Ectodermal cell (in vitro differentiated cells): ENCODE data around the gene ZNF91.
"Not testable (repeated sequence)": the region's sequence is repeated elsewhere in the genome, so short reads cannot be mapped to it uniquely, and the experiment has no call there.

ENCODE experiments used
- H3K27ac ChIP-seq: 2 replicates; pipeline ENCODE4 v1.7.0; 2013; ENCODE audit warnings: mild to moderate bottlenecking, low read depth, low read length; ENCODE audit not compliant: insufficient read depth, poor library complexity, severe bottlenecking
- H3K27me3 ChIP-seq: 2 replicates; pipeline ENCODE4 v1.7.0; 2013; ENCODE audit warnings: mild to moderate bottlenecking, low read length; ENCODE audit not compliant: insufficient read depth, control insufficient read depth, poor library complexity, severe bottlenecking
- H3K36me3 ChIP-seq: one replicate; pipeline ENCODE4 v1.7.0; 2013; ENCODE audit warnings: low read length; ENCODE audit not compliant: control insufficient read depth, insufficient read depth
- H3K4me1 ChIP-seq: one replicate; pipeline ENCODE4 v1.7.0; 2013; ENCODE audit warnings: low read length; ENCODE audit not compliant: control insufficient read depth, insufficient read depth
- H3K4me3 ChIP-seq: 2 replicates; pipeline ENCODE4 v1.7.0; 2013; ENCODE audit warnings: low read depth, low read length, control low read depth; ENCODE audit not compliant: insufficient read depth
- H3K9me3 ChIP-seq: 2 replicates; pipeline ENCODE4 v1.7.0; 2013; ENCODE audit warnings: mild to moderate bottlenecking, low read length, moderate library complexity; ENCODE audit not compliant: control insufficient read depth
- WGBS, 2 experiments: methylation state at CpG; one replicate each; pipeline ENCODE4 v1.1.7; 2013; ENCODE audit warnings: missing lambda C conversion rate in 2 of 2; 5-methylcytosine and 5-hydroxymethylcytosine counted together

ZNF91 gene

DNA sequence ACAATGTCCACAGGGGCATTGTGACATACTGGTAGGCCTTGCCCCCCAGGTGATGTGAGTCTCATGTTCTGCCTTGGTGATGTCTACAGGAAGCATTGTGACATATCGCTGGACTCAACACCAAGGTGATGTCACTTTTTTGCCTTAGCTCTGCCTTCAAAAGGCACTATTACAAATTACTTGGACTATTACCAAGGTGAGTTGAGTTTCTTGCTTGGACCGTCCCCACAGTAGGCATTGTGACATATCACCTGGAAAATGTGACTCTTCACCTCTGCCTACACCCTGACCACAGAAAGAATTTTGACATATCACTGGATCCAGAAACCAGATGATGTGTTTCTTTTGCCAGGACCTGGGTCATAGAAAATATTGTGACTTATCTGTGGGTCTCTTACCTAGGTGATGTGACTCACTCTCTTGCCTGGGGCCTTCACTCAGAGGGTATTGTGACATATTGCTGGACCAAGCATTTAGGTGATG, 84.5 kb downstream of the ZNF91 start:
- 90% methylated on average over 2 of the region's 2 CpGs for WGBS, 2 experiments
- H3K36me3 ChIP-seq: no peaks in the 10 kb centered on the region
- H3K27ac ChIP-seq: no peak overlapping the region
- peaks cover 3% of the 10 kb centered on the region for H3K9me3 ChIP-seq
- H3K4me3 ChIP-seq: no peak overlapping the region
- H3K4me1 ChIP-seq: no peaks in the 10 kb centered on the region
- H3K27me3 ChIP-seq: no peaks in the 10 kb centered on the region

DNA sequence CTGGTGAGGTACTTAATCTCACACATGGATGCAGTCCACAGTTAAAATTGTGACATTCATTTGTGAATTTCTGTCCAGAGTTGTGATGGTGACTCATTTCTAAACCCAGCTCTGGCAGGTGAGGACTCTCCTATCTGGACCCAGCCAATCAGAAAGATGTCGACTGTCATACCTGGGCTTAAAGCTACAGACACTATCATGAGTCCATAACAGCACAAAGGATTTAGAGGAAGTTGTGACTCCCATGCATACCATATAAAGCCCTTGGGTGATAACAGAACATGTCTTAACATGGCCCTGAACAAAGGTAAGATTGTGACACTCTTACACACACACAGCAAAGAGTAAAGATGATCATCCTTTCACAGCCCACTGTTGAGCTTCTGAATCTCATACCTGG, 85.3 kb downstream of the ZNF91 start:
- no peak overlapping the region for H3K4me3 ChIP-seq
- 77 to 88% methylated on average over 1 of the region's 1 CpG for WGBS, 2 experiments
- H3K27me3 ChIP-seq: no peaks in the 10 kb centered on the region
- peaks cover 3% of the 10 kb centered on the region for H3K9me3 ChIP-seq
- no peaks in the 10 kb centered on the region for H3K4me1 ChIP-seq
- no peak overlapping the region for H3K27ac ChIP-seq
- no peaks in the 10 kb centered on the region for H3K36me3 ChIP-seq

DNA sequence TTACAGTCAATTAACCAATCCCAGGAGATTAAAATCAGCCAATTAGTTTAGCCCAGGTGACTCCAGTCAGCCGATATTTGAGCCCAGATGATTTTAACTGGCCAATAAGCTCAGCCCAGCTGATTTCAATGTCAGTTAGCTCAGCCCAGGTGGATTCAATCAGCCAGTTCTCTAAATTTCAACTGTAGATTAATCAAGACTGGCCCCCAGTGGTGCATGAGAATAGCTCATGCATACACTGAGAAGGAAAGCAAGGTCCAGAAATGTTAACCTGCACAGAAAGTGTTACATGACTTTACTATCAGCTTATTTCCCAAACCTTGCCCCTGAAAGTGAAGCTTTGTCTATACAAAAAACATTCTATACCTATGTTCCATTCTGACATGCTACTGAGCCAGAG, 89.7 kb downstream of the ZNF91 start:
- no peak overlapping the region for H3K4me3 ChIP-seq
- no peaks in the 10 kb centered on the region for H3K36me3 ChIP-seq
- no peak overlapping the region for H3K27ac ChIP-seq
- no peaks in the 10 kb centered on the region for H3K4me1 ChIP-seq
- H3K27me3 ChIP-seq: no peaks in the 10 kb centered on the region
- WGBS, 2 experiments: 73 to 81% methylated on average over 1 of the region's 1 CpG
- peaks cover 3% of the 10 kb centered on the region for H3K9me3 ChIP-seq

DNA sequence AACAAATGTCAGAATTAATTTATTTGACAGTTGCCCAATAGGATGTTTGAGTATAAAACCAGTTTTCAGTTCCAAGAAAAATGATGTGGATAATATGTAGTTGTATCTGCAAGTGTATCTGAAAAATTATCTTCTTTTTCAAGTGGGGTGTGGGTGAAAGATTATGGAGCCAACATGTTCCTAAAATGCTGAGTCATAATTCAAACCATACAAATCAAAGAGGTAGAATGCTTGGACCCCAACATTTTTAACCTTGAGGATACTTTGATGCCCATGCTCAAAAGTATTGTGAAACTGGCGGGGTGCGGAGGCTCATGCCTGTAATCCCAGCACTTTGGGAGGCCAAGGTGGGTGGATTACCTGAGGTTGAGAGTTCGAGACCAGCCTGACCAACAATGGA, 91.0 kb downstream of the ZNF91 start:
- H3K27me3 ChIP-seq: no peaks in the 10 kb centered on the region
- H3K27ac ChIP-seq: no peak overlapping the region
- H3K4me3 ChIP-seq: no peak overlapping the region
- no peaks in the 10 kb centered on the region for H3K36me3 ChIP-seq
- 79 to 90% methylated on average over 3 of the region's 3 CpGs for WGBS, 2 experiments
- no peaks in the 10 kb centered on the region for H3K4me1 ChIP-seq
- peaks cover 3% of the 10 kb centered on the region for H3K9me3 ChIP-seq

GRCh38 chr19:23294141-23294540, 101.1 kb downstream of the ZNF91 start:
- Histone ChIP-seq H3K36me3 (no peaks in the 10 kb centered on the region), H3K4me1 (no peaks in the 10 kb centered on the region), H3K27me3 (no peaks in the 10 kb centered on the region), H3K27ac (no peak overlapping the region), H3K9me3 (peaks cover 5% of the 10 kb centered on the region), H3K4me3 (no peak overlapping the region)
- WGBS, 2 experiments: 73 to 79% methylated on average over 4 of the region's 4 CpGs

DNA sequence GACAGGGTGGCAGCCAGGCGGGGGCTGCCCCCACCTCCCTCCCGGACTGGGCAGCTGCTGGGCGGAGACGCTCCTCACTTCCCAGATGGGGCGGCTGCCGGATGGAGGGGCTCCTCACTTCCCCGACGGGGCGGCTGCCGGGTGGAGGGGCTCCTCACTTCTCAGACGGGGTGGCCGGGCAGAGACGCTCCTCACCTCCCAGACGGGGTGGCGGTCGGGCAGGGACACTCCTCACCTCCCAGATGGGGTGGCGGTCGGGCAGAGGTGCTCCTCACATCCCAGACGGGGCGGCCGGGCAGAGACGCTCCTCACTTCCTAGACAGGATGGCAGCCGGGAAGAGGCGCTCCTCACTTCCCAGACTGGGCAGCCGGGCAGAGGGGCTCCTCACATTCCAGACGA, 105.3 kb downstream of the ZNF91 start:
- not testable (repeated sequence) for H3K9me3 ChIP-seq, H3K4me1 ChIP-seq, H3K27ac ChIP-seq, H3K27me3 ChIP-seq, H3K4me3 ChIP-seq, H3K36me3 ChIP-seq
- 93 to 95% methylated on average over 26 of the region's 26 CpGs for WGBS, 2 experiments
